Measurements from ENCODE around the gene CALR. TPM values are rescaled to one million over a fixed set of nuclear protein-coding genes. Genes with fewer than 3 reads are reported as not detected.

Gene CALR
- polyA plus RNA-seq, 2 of the 4 experiments (the other 2 are of a cell fraction): 419 to 494 TPM

DNA sequence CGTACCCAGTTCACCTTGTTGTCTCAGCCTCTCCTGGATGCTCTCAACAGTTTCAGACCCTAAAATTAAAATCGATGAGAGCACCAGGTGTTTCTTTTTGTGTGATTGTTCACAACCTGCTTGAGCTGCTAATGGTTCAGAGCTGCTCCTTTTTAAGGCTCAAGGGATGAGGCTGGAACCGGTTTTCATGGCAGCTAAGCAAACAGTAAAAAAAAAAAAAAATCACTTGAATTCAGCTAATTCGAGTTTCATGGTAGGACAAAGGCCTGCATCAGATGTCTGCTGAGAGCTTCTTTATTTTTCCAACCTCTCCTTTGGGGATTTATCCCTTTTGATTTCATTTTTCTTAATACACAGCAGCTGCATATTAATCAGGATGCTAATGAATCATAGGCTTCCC, 25.8 kb upstream of the CALR start:
- Histone ChIP-seq H3K27ac (no peak overlapping the region), H3K4me2 (no peak overlapping the region), H3K9me3 (no peaks in the 10 kb centered on the region), H3K4me1 (no peaks in the 10 kb centered on the region), H3K4me3 (no peak overlapping the region)
- ATAC-seq (no peak), DNase-seq (ENCODE audit: low read depth in 1 of 2, low spot score in 1 of 2) (no peak), FAIRE-seq (no peak)
- TF ChIP-seq HMGXB4 (CRISPR knock-in tag; IDR thresholded peaks at IDR 0.05; ENCODE audit: borderline replicate concordance): no peak
- no peak for TF ChIP-seq CBX8 (IDR thresholded peaks at IDR 0.05)
- no peak for TF ChIP-seq MAZ (IDR thresholded peaks at IDR 0.05; ENCODE audit: borderline replicate concordance, low read depth, low read length)
- TF ChIP-seq NPAS2 (CRISPR knock-in tag; IDR thresholded peaks at IDR 0.05; ENCODE audit: borderline replicate concordance): no peak
- no peak for TF ChIP-seq PHF8 (IDR thresholded peaks at IDR 0.05; ENCODE audit: borderline replicate concordance, low read depth)
- no peak for TF ChIP-seq HES2 (IDR thresholded peaks at IDR 0.05)
- no peak for TF ChIP-seq NR3C1 (IDR thresholded peaks at IDR 0.05)
- TF ChIP-seq HOXB5 (CRISPR knock-in tag; IDR thresholded peaks at IDR 0.05): no peak
- TF ChIP-seq EHF (CRISPR knock-in tag; IDR thresholded peaks at IDR 0.05): no peak
- TF ChIP-seq KDM1A (IDR thresholded peaks at IDR 0.05; ENCODE audit: low read depth): no peak
- TF ChIP-seq, protein P1, sequence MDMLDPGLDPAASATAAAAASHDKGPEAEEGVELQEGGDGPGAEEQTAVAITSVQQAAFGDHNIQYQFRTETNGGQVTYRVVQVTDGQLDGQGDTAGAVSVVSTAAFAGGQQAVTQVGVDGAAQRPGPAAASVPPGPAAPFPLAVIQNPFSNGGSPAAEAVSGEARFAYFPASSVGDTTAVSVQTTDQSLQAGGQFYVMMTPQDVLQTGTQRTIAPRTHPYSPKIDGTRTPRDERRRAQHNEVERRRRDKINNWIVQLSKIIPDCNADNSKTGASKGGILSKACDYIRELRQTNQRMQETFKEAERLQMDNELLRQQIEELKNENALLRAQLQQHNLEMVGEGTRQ (IDR thresholded peaks at IDR 0.05): no peak
- no peak for TF ChIP-seq FOSB (CRISPR knock-in tag; IDR thresholded peaks at IDR 0.05)
- no peak for TF ChIP-seq MAX (IDR thresholded peaks at IDR 0.05)
- ChIA-PET CTCF (interaction anchor here (0.6 to 1.5 kb wide), 3 partner anchors 18 to 181 kb away, joined by 3 to 4 read pairs (median 3); no protein-coding TSS in a partner anchor), POLR2A (no interaction called here)
- 40% methylated on average over 4 of the region's 4 CpGs for WGBS (ENCODE audit: missing lambda C conversion rate)

GRCh38 chr19:12913011-12913561, 25.3 kb upstream of the CALR start:
- Histone ChIP-seq H3K27ac (no peak overlapping the region), H3K9me3 (no peaks in the 10 kb centered on the region), H3K4me2 (no peak overlapping the region), H3K4me1 (no peaks in the 10 kb centered on the region), H3K4me3 (no peak overlapping the region)
- no peak for TF ChIP-seq CEBPB (IDR thresholded peaks at IDR 0.05)
- no peak for TF ChIP-seq HOXA7 (CRISPR knock-in tag; IDR thresholded peaks at IDR 0.05)
- TF ChIP-seq HOXB5 (CRISPR knock-in tag; IDR thresholded peaks at IDR 0.05): no peak
- TF ChIP-seq MYC (IDR thresholded peaks at IDR 0.05; ENCODE audit: borderline replicate concordance, low read length): no peak
- TF ChIP-seq NR3C1 (IDR thresholded peaks at IDR 0.05): no peak
- no peak for TF ChIP-seq ZSCAN20 (CRISPR knock-in tag; IDR thresholded peaks at IDR 0.05)
- no peak for TF ChIP-seq JUNB (IDR thresholded peaks at IDR 0.05)
- no peak for TF ChIP-seq FOXS1 (CRISPR knock-in tag; IDR thresholded peaks at IDR 0.05)
- no peak for TF ChIP-seq HDAC2 (IDR thresholded peaks at IDR 0.05)
- TF ChIP-seq FOSL2 (IDR thresholded peaks at IDR 0.05): no peak
- TF ChIP-seq FOSL2 (CRISPR knock-in tag; IDR thresholded peaks at IDR 0.05): no peak
- no peak for TF ChIP-seq EP300 (IDR thresholded peaks at IDR 0.05)
- no peak for TF ChIP-seq ZC3H11A (IDR thresholded peaks at IDR 0.05)
- TF ChIP-seq TFCP2L1 (CRISPR knock-in tag; IDR thresholded peaks at IDR 0.05): no peak
- TF ChIP-seq RARB (CRISPR knock-in tag; IDR thresholded peaks at IDR 0.05): no peak
- no peak for TF ChIP-seq SMC3 (IDR thresholded peaks at IDR 0.05)
- WGBS (ENCODE audit: missing lambda C conversion rate): 63% methylated on average over 15 of the region's 22 CpGs
- CTCF ChIA-PET: interaction anchor here (0.6 to 1.5 kb wide), 4 partner anchors 14 to 181 kb away, joined by 3 to 4 read pairs (median 4); no protein-coding TSS in a partner anchor
- ATAC-seq (no peak), FAIRE-seq (no peak), DNase-seq (ENCODE audit: low read depth in 1 of 2, low spot score in 1 of 2) (no peak)
- POLR2A ChIA-PET: no interaction called here
